Stimulated activated CD4-positive, alpha-beta T cell treated with anti-CD3 and anti-CD28 coated beads, TNF-alpha, amount 100 ng/mL, for 1 hour (primary cell): ENCODE data around the gene FBH1.
"Not testable (repeated sequence)": the region's sequence is repeated elsewhere in the genome, so short reads cannot be mapped to it uniquely, and the experiment has no call there.

Source experiments
- DNase-seq, 3 donors: peaks; one replicate each; pipeline ENCODE4 v3.0.0-alpha.2; 2020; ENCODE audit warnings: low read depth in 3 of 3, low spot score in 1 of 3

Gene FBH1

DNA sequence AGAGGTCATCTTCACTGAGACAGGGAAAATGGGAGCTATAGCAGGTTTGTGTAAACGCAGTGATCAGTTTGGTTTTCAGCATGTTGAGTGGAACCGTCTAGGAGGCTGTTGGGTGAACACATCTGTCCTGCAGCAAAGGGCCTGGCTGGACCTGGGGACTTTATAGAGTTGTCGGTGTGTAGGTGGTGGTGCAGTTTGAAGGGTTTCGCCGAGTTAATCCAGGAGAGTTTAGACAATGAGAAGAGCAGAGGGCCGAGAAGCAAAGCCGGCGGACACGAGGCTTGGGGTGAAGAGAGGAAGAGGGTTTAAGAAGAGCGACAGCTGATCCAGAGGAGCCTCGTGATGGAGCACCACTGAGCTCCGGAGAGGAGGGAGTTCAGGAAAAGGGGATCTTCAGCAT is 48.2 kb downstream of the FBH1 start:
- no peak for DNase-seq

DNA sequence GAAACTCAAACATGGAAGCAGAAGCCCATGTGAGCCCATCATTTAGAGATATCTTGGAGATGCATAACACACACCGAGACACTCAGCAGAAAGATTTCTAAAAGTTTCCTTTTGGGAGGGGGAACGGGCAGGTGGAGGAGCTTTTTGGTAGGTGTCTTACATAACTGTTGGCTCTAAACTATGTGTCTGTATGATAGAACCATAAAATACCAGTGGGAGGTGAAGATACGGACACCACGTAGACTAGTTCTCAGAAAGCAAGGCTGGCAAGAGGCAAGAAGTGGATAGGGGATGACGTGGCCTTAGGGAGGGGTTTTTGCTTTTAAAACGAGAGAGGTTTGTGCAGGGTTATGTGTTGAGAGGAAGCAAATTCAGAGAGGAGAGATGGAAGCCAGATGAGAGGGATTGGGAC is 50.8 kb downstream of the FBH1 start:
- no peak for DNase-seq

DNA sequence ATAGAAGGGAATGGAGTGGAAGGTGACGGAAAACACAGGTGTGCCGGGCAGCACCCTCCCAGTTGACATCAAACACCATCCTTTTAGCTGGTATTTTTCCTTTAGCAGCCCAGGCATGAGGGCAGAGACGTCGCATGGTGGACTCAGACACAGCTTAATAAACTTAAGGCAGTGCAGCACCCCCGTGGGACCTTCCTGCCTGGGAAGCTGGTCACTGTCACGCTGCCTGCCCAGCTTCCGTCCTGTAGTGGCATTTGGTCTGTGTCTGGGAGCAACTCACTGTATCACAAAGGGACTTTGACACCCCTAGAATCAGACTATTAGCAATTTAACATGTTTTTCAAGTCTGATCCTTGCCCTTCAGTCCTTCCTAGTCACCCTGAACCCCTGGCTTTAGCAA is 51.5 kb downstream of the FBH1 start:
- DNase-seq = no peak

DNA sequence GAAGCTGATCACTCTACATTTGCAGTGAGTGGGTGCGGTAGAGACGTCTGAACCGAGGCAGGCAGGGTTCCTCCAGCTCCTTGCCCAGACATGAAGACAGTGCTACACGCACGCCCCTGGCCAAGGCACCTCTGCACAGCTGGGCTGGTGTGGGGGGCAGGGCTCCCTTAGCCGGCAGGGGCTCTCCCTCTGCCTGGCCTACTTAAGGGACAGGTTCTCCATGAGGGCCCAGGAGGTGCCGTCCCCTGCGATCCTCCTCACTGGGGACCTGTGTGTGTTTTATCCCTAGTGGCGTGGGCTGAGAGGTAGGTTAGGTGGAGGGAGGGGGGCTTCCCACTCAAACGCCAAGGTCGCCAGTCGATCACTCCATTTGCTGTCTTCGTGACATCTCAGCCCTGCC is 52.0 kb downstream of the FBH1 start:
- no peak for DNase-seq

DNA sequence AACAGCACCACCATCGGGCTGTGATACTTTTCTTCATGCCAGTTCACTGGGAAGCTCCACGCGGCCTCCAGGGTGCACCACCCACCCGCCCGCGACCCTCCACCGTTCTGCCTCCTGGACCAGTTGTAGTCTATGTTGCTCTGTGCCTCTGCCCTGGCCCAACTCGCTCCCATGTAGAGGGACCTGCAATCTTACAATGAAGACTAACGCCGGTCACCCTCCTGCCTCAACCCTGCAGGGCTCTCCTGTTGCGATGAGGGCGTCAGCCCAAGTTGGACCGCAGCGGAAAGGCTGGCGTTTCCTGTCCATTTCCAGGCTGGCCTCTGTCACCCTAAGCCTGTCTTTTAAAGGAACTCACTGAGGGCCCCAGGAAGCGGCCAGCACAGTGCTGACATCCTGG is 52.4 kb downstream of the FBH1 start:
- no peak for DNase-seq

DNA sequence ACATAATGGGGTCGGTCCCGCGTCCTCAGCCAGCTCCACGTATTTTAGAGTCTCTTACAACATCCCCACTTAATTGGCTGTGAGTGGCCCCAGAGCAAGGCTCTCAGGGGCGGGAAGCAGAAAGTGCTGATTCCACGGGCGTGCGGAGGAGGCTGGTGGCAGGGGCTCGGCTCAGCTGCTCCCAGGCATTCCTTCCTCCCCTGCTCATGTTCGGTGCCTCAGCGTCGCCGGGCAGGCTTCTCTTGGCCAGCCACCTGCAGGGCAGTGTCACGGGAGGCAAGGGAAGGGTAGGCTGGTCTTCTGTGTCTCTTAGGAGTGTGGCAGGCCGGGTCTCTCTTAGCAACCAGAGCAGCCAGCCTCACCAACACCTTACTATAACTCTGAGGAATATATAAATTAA is 53.5 kb downstream of the FBH1 start:
- no peak for DNase-seq

DNA sequence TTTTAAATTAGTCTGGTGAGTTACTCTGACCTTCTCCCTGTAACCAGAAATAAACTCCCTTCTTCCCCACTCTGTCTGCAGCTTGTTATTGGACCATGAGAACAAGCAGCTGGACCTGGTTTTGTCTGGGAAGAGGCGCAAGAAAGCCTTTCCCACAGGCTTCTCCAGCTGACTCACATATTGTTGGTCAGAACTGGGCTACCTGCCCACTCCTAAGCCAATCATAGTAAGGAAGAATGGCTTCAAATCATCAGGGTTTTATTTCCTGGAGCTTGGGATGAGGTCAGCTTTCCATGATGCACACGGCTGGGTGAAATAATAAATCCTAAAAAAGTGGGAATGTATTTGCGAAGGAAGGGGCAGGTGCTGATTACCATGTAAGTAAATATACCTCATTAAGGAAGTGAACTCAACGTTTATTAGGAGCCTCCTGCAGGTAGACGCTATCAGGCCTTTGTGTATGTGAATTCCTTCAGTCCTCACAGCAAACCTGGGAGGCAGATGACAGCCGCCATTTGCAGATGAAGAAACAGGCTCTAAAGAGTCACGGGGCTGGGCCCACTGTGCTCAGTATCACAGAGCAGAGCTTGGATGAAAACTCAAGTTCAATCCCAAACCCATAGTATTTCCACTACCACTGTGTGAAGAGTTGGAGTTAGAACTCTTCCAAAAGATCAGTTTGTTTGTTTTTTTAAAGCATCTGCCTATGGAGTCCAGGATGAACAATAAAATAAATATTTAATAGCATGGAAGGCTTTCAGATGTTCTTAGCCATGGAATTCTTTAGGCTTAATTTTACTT is 54.5 kb downstream of the FBH1 start:
- DNase-seq = no peak

DNA sequence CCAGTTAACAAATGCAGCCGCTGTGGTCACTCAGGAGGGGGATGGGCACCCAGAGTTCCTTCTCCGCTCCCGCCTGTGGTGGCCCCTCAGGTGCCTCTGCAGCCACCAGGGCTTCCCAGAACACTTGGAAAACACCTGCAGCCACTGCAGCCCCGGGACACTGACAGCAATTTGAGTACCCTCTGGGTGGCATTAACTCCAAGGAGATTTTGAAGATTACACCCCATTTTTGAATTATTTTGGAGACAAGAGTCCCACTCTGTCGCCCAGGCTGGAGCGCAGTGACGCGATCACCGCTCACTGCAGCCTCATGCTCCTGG is 55.1 kb downstream of the FBH1 start:
- DNase-seq = no peak

DNA sequence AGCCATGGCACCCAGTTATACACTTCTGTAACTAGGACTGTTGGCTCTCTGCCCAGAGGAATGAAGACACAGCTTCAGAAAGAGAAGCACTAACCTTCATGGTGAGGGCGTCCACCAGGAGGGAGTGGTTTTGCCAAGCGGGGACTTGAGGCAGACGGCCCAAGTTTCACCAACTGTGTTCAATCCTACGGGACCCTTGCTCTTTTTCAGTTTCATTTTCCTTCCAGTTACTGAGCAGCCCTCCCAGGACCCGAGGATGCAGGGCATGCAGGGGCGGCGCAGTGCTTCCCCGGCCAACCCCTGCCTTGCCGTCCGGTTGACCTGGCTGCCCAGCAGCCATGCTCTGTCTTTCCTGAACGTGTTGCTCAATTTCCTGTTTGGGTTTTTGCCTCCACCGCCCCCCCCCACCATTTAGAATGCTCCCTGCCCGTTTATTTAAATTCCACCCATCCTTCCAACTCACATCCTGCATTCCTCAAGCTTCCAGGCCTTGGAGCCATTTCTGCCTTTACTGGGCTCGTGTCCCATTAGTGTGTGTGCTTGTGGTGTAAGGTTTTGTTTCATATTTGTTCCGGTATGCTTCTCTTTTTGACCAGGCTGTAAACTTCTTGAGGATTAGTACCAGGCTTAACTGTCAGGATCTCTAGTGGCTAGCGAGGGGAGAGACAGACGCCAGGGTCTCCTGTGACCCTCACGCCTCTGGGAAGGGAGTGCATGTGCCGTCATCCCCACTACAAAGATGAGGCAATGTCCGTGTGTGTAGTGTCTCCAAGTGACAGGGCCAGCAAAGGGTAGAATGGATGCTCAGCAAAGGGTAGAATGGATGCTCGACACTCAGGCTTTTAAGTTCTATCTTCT is 55.7 kb downstream of the FBH1 start:
- no peak for DNase-seq

DNA sequence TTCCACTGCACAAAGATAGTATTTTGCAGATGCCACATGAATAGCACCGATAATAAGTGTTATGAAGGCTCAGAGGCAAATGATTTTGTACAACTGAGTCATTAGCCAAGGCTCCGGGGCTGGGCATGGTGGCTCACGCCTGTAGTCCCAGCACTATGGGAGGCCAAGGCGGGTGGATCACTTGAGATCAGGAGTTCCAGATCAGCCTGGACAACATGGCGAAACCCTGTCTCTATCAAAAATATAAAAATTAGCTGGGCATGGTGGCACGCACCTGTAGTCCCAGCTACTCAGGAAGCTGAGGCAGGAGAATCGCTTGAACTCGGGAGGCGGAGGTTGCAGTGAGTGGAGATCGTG is 56.4 kb downstream of the FBH1 start:
- not testable (repeated sequence) for DNase-seq

DNA sequence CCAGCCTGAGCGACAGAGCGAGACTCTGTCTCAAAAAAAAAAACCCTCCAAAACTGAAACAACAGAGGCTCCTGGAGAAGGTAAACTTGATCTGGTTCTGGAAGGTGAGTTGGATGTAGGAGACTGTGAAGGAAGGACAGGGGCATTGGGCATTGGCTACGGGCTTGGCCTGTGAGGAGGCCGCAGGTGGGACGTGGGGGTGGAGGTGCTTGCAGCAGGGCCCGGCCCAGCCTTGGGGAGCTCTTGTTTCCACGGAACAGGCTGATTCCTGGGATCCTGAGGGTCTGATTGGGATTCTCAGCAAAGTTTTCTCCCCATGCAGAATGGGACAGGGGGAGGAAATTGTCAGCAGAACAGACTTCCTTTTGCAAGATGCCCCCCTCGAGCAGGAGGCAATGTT is 56.7 kb downstream of the FBH1 start:
- DNase-seq = no peak

DNA sequence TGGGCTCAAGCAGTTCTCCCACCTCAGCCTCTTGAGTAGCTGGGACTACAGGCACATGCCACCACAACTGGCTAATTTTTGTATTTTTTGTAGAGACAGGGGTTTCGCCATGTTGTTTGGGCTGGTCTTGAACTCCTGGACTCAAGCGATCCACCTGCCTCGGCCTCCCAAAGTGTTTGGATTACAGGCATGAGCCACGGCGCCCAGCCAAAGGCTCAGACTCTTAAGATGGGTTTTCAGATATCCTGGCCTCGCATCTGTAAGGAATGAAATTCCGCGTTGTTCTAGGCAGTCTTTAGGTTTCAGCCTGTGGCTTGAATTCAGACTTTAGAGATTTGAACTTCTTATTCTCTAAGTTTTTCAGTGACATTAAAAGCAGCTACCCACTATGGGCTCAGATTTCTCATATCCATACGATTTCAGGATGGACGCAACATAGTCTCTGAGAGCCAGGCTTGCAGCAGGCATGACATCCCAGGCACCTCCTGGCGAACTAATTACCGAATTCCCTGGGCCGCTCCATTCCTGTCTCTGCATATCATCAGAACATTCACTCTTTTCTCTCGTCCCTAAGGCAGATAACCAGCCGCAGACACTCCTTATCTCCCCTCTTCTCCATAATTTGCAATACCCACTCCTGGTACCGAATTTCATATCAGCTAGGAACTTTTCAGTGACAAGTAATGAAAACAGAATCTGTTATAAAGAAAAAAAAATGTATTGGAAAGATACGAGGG is 57.6 kb downstream of the FBH1 start:
- no peak for DNase-seq

DNA sequence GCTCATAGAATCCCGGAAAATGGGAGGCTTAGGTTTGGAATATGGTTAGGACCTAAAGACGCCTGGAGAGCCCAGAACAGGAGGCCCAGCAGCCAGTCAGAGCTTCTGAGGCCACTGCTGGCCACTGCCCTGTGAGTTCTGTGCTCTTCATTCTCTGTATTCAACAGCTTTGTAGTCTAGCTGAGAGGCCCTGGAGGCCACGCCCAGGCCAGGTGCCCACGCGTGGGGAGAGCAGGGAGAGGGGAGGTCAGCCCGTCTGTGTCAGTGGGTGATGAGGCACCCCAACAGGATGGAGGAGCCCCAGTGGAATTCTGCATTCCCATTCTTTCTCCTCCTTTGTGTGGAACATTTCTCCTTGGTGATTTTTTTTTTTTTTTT is 58.2 kb downstream of the FBH1 start:
- no peak for DNase-seq

DNA sequence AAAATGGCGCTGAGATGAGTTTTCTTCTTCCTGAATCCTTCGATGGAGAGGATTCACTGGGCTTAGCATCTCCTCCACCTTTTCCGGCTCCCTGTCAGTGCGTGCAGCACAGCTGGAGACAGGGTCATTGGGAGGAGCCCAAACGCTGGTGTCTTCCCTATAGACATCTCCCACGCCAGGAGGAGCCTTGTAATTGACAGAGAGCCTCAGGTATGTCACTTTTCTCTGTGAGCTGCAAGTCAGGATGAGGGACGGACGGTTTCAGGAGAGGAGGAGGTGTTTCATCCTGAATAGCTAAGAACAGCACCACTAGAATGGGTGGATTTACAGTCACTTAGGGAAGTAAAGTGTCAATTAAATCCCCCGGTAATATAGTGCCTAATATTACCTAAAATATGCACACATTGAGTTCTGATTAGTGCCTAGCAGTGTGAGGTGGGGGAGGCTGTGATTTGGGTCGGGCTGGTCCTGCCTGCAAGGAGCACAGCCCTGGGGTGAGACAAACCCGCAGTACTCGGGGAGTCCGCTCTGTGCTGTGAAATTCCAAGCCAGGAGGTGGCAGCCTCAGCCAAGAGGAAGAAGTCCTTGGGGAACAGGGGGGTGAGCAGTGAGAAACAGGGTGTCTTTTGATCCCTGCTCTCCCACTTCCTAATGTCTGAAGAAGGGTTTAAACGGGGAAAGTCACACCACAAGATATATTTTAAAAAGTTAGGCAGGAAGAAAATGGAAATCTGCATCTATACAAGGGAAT is 59.1 kb downstream of the FBH1 start:
- peak in 1 of 3 donors; percentile 11 for DNase-seq

DNA sequence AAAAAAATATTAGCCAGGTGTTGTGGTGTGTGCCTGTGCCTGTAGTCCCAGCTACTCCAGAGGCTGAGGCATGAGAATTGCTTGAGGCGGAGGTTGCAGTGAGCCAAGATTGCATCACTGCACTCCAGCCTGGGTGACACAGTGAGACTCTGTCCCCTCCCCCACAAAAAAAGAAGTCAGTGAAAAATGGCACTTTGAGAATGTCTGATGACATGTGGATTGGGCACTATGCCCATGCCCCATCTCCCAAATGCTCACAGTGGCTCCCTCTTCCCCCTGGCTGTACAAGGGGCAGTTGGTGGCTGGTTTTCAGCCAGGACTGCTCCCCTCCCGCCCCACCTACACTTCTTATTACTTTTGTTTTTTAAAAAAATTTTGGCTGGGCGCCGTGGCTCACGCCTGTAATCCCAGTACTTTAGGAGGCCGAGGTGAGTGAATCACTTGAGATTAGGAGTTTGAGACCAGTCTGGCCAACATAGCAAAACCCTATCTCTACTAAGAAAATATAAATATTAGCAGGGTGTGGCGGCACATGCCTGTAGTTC is 61.2 kb downstream of the FBH1 start:
- no peak for DNase-seq

DNA sequence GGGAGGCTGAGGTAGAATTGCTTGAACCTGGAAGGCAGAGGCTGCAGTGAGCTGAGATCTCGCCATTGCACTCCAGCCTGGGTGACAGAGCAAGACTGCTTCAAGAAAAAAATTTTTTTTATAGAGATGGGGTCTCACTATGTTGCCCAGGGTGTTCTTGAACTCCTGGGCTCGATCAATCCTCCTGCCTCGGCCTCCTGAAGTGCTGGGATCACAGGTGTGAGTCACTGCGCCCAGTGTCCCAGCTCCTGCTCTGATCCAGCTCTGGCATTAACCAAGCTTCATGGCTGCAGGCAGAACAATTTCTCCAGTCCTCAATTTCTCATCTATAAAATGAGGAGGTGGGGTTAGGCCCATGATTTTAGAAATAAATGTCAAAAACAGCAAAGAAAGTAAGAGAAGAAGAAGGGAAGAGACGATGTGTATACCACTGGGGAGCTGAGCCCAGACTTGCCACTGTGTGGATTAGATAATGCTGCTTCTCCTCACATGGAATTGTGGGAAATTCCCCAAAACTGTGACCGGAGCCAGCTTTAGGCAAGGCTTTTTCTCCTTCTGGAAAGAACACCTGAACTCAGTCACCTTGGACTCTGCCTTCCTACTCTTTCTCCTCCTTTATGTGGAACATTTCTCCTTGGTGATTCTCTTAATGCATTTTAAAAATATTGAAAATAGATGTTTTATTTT is 61.8 kb downstream of the FBH1 start:
- no peak for DNase-seq

DNA sequence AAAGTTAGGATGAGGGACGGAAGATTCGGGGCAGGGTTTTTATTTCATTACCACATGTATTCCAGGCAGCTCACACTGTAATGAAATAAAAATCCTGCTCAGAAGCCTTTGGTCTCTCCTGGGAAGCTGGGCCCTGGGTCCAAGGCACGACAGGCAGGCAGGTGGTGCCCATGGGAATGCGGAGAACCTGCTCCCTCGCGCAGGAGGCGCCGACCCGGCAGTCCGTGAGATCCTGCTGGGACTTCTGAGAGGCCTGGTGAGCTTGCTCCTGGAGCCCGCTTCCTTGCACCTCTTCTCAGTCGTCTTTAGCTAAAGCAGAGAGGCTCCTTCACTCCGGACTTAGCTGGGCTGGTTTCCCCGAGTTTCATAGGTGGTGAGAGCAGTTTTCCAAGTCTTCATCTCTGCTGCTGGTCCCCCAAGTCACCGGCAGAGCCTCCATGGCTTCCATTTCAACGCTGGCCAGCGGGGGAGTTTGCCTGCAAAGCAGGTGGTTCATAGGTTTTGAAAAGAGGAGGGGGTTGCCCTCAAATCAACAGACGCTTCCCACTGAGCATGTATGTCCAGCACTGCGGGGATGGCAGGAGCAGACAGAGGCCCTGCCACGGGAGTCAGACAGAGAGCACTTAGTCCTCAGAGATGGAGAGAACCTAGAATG is 62.8 kb downstream of the FBH1 start:
- no peak for DNase-seq

DNA sequence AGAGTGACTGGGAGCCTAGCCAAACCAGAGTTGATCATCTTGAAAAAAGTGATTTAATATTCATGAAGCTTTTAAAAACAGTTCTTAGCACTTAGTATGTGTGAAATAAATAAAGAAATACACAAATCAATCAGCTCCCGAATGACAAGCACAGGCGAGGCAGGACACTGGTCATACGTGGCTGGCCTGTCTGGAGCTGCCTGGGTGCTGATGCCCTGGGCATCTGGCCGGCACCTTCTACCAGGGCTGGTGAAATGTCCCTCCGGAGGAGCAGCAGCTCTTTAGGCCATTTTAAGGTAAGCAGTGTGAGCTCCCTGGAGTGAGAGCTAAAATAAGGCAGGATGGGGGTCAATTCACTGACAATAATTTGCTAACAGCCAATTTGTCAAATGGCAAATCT is 63.6 kb downstream of the FBH1 start:
- DNase-seq = no peak

DNA sequence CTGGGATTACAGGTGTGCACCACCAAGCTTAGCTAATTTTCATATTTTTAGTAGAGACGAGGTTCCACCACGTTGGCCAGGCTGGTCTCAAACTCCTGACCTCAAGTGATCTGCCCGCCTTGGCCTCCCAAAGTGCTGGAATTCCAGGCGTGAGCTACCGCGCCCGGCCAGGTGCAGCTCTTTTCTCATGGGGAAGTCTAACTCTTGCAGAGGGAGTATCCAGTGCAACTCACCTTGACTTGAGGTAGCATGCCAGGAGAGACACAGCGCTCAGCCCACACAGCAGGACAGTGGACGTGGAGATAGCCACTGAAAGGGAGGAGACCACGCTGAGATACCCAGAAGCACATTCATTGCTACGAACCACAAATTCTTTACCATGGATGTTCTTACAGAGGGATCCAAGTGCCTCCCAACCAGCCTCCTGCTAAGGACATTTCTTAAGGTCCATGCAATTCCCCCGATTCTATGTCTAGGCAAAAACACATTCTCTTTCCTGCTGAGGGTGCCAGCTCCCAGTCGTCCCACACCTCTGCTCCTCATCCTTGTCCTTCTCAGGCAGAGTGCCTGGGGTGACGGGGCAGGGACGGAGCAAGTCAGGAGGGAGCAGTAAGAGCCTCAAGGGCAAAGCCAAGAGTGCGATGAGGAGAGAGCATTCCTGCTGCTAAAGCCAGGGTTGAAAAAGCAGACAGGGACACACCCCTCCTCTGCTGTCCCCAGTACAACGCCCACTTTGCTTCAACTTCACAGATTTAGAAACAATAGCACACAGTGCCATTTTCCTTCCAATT is 66.3 kb downstream of the FBH1 start:
- no peak for DNase-seq
